ENCODE data around the gene TFB1M. TPM values are rescaled to one million over a fixed set of nuclear protein-coding genes. Genes with fewer than 3 reads are reported as not detected.

The TFB1M gene
- total and polyA plus RNA-seq, 9 donors = 6.7 to 18.5 (median 14.6) TPM

DNA sequence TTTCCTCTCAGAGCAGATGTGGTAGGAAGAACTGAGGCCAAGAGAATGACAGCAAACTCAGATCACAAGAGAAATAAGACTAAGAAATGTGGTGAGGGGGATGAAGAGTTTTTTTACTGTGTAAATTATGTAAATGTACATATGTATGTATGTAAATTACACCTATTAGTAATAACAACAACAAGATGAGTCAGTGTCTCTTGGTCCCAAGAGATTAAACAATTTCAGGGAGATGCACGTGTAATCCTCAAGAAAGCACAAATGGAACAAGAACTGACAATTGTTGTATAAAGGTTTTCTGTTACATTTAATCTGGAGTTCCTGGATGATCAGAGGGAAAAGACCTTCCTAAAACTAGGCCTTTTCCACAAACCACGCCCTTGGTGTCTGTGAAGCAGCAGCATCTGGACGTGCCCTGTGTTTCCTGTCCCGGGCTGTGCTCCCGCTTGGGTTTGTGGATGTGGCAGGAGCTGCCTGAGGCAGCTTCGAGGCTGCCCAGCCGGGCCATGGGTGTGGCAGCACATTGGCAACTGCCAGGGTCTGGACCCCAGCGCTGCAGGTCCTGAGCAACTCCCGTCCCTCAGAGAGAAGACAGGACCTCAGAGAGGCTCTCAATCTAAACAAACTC, 49.5 kb downstream of the TFB1M start:
- WGBS, 3 donors = 85 to 88% (median 87%) methylated on average over 9 of the region's 9 CpGs
- Histone ChIP-seq H3K36me3 (no peaks in the 10 kb centered on the region), H3K4me1 (ENCODE audit: insufficient read depth) (no peaks in the 10 kb centered on the region), H3K27me3 (no peaks in the 10 kb centered on the region), H3K9me3 (no peaks in the 10 kb centered on the region), H3K27ac (no peak overlapping the region), H3K4me3 (no peak overlapping the region)
- no peak for TF ChIP-seq EP300 (IDR thresholded peaks at IDR 0.05)
- no peak for DNase-seq
- intact Hi-C loops (cut with DNase I) = no loop called here

DNA sequence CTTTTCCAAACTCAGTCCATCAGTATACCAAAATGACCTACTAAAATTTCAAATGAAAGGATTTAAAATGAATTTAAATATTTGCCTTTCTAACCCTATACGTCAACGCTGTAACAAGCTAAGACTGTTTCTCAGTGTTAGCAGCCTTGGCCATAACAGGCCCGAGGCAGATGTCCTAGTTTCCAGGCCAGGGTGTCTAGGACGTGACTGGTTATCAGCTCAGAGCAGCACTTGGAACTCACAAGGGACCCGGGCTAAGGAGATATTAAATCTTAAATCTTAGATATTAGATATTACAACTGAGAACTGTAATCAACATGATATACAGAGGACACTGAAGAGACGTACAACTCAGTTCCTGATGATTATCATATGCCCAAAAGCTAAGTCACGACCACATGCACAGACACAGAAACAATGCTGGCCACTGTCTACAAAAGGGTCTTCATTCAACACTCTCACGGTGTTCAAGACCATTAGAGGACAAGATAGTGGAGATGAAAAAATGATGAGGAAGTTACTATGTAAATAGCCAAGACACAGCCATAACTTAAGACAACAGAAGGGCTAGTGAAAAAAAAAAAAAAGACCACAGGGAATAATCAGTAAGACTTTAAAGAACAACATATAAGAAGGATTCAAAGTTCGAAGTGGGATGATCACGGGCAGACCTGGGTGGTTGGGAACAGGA, 50.8 kb downstream of the TFB1M start, which contains the start of gene CLDN20:
Gene CLDN20 (plus strand): TSS at position 641 of the 691 bp plus-strand sequence. CDS start 11,707 bp downstream, outside the sequence.
- 89 to 94% (median 92%) methylated on average over 10 of the region's 10 CpGs for WGBS, 3 donors
- TF ChIP-seq, protein P1, sequence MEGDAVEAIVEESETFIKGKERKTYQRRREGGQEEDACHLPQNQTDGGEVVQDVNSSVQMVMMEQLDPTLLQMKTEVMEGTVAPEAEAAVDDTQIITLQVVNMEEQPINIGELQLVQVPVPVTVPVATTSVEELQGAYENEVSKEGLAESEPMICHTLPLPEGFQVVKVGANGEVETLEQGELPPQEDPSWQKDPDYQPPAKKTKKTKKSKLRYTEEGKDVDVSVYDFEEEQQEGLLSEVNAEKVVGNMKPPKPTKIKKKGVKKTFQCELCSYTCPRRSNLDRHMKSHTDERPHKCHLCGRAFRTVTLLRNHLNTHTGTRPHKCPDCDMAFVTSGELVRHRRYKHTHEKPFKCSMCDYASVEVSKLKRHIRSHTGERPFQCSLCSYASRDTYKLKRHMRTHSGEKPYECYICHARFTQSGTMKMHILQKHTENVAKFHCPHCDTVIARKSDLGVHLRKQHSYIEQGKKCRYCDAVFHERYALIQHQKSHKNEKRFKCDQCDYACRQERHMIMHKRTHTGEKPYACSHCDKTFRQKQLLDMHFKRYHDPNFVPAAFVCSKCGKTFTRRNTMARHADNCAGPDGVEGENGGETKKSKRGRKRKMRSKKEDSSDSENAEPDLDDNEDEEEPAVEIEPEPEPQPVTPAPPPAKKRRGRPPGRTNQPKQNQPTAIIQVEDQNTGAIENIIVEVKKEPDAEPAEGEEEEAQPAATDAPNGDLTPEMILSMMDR (IDR thresholded peaks at IDR 0.05) = no peak
- TF ChIP-seq POLR2A (IDR thresholded peaks at IDR 0.05) (no peak), EP300 (IDR thresholded peaks at IDR 0.05) (no peak)
- Histone ChIP-seq H3K9me3 (no peaks in the 10 kb centered on the region), H3K4me3 (no peak within 1 kb of the TSS), H3K27me3 (no peaks in the 10 kb centered on the region), H3K36me3 (no peaks in the 10 kb centered on the region), H3K4me1 (ENCODE audit: insufficient read depth) (no peaks in the 10 kb centered on the region), H3K27ac (no peak within 1 kb of the TSS)
- DNase-seq = no peak
- intact Hi-C loops (cut with DNase I) = no loop called here

DNA sequence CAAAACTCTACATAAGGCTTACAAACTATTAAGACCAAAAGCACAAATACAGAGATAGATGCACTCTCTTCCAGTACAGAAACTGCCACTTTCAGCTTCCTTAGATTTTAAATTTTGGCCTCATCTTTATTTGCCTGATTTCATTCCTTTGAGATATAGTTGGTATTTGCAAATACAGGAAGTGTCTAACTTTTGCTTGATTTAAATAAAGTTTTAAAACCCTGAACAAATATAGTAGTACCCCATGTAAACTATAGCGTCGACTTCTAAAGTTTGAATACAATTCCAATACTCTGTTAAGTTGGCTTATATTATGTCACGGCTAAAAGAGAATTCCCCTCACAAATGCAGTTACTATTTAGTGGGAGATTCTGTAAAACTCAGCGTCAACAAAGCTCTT, 51.6 kb downstream of the TFB1M start:
- Histone ChIP-seq H3K4me3 (no peak overlapping the region), H3K36me3 (no peaks in the 10 kb centered on the region), H3K27ac (no peak overlapping the region), H3K4me1 (ENCODE audit: insufficient read depth) (no peaks in the 10 kb centered on the region), H3K27me3 (no peaks in the 10 kb centered on the region), H3K9me3 (no peaks in the 10 kb centered on the region)
- no peak for DNase-seq
- no peak for TF ChIP-seq EP300 (IDR thresholded peaks at IDR 0.05)
- TF ChIP-seq, protein P1 (IDR thresholded peaks at IDR 0.05) = no peak
- intact Hi-C loops (cut with DNase I) = no loop called here
- WGBS, 3 donors = 77 to 91% (median 79%) methylated on average over 4 of the region's 4 CpGs

DNA sequence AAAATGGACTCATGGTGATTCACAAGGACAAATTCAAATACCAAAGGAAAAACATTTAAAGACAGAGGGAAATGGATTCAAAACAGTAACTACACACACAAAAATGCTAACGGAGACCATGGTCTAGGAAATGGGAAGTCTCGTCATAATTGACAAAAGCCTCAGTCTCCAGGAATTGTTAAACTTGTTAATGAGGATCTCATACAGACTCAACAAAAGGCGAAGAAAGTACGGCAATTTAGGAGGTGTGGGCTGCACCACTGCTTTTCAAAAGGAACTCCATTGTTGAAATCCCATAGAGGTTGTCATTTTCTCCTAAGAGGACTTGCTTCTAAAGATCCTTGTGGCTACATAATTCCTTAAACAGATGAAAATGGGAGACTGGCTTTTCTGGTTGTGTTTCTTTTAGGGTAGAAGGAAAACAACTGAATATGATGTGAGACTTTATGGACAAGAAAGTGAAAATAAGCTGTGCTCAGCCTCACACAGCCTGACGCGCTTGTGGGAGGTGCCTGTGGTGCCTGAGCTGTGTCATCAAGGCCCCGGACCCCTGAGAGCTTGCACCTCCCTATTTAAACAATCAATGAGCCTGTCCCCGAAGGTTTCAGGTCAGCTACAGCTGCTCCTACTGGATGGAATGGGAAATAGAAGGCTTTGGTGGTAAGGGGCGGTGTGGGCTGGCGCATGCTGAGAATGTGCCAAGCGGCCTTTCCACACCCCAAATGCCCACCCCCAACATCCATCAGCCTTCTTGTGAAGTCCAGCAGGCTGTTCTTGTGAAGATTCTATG, 53.0 kb downstream of the TFB1M start:
- TF ChIP-seq POLR2A (IDR thresholded peaks at IDR 0.05) (no peak), EP300 (IDR thresholded peaks at IDR 0.05) (no peak)
- TF ChIP-seq, protein P1 (IDR thresholded peaks at IDR 0.05) = no peak
- intact Hi-C loops (cut with DNase I) = no loop called here
- no peak for DNase-seq

More for the DNA sequence above, 53.0 kb downstream of the TFB1M start:
- H3K27ac ChIP-seq = no peak overlapping the region
- H3K4me1 ChIP-seq (ENCODE audit: insufficient read depth) = no peaks in the 10 kb centered on the region
- H3K27me3 ChIP-seq = no peaks in the 10 kb centered on the region
- H3K9me3 ChIP-seq = no peaks in the 10 kb centered on the region
- no peaks in the 10 kb centered on the region for H3K36me3 ChIP-seq
- WGBS, 3 donors = 90 to 94% (median 94%) methylated on average over 11 of the region's 11 CpGs
- H3K4me3 ChIP-seq = no peak overlapping the region

Measured in ovary (tissue), 9 donors.